GM18519 (cell line): Measurements from ENCODE around the gene PLA2G4E.

Experiments
- ATAC-seq: cut with Tn5 transposase; IDR thresholded peaks from one replicate; pipeline ENCODE4 v1.9.1; 2021; ENCODE audit warnings: mild to moderate bottlenecking, moderate library complexity; ENCODE audit not compliant: unreplicated experiment, low FRiP score

The PLA2G4E gene

GRCh38 chr15:41943543-41944312, 77.1 kb downstream of the PLA2G4E start:
- no peak for ATAC-seq

GRCh38 chr15:41942886-41943285, 78.0 kb downstream of the PLA2G4E start:
- ATAC-seq: no peak

GRCh38 chr15:41941644-41942415, 79.0 kb downstream of the PLA2G4E start:
- no peak for ATAC-seq

- no peak for ATAC-seq
Observed at GRCh38 chr15:41940441-41940857, 80.4 kb downstream of the PLA2G4E start.

- ATAC-seq: no peak
Observed at GRCh38 chr15:41939986-41940385, 80.9 kb downstream of the PLA2G4E start.

GRCh38 chr15:41937568-41937923, 83.3 kb downstream of the PLA2G4E start:
- no peak for ATAC-seq

GRCh38 chr15:41936649-41937567, 83.9 kb downstream of the PLA2G4E start:
- no peak for ATAC-seq

GRCh38 chr15:41936155-41936554, 84.7 kb downstream of the PLA2G4E start:
- ATAC-seq: no peak

- ATAC-seq: no peak
Observed at GRCh38 chr15:41935566-41936020, 85.2 kb downstream of the PLA2G4E start.

- ATAC-seq: no peak
Observed at GRCh38 chr15:41934843-41935242, 86.0 kb downstream of the PLA2G4E start.

- no peak for ATAC-seq
Observed at GRCh38 chr15:41933771-41934170, 87.1 kb downstream of the PLA2G4E start.

- ATAC-seq: no peak
Observed at GRCh38 chr15:41933326-41933725, 87.5 kb downstream of the PLA2G4E start.

- ATAC-seq: no peak
Observed at GRCh38 chr15:41932511-41933289, 88.1 kb downstream of the PLA2G4E start.

- no peak for ATAC-seq
Observed at GRCh38 chr15:41932101-41932500, 88.7 kb downstream of the PLA2G4E start.
